ENCODE data around the gene NQO1.

Gene NQO1

GRCh38 chr16:69703638-69704037 lies 22.7 kb downstream of the NQO1 start:
- no peak for DNase-seq

GRCh38 chr16:69701866-69702265 lies 24.5 kb downstream of the NQO1 start:
- no peak for DNase-seq

- no peak for DNase-seq
These were observed 24.9 kb downstream of the NQO1 start for GRCh38 chr16:69701452-69701851.

- no peak for DNase-seq
These were observed 26.4 kb downstream of the NQO1 start for GRCh38 chr16:69699915-69700314.

GRCh38 chr16:69698404-69698803 lies 28.0 kb downstream of the NQO1 start:
- DNase-seq, result no peak

- DNase-seq, result no peak
These were observed 32.4 kb downstream of the NQO1 start for GRCh38 chr16:69693916-69694315.

- no peak for DNase-seq
These were observed 34.1 kb downstream of the NQO1 start for GRCh38 chr16:69691980-69692911.

- no peak for DNase-seq
These were observed 37.8 kb downstream of the NQO1 start for GRCh38 chr16:69688589-69688988.

GRCh38 chr16:69680358-69680757 lies 46.0 kb downstream of the NQO1 start:
- no peak for DNase-seq

- no peak for DNase-seq
These were observed 53.2 kb downstream of the NQO1 start for GRCh38 chr16:69672998-69673713.

GRCh38 chr16:69672315-69672997 lies 53.9 kb downstream of the NQO1 start:
- no peak for DNase-seq

- no peak for DNase-seq
These were observed 56.8 kb downstream of the NQO1 start for GRCh38 chr16:69669577-69669976.

- no peak for DNase-seq
These were observed 62.5 kb downstream of the NQO1 start for GRCh38 chr16:69663846-69664245.

- no peak for DNase-seq
These were observed 63.5 kb downstream of the NQO1 start for GRCh38 chr16:69662901-69663300.

- DNase-seq, result no peak
These were observed 66.2 kb downstream of the NQO1 start for GRCh38 chr16:69660166-69660565.
